ENCODE data around the gene CHD2. TPM values are rescaled to one million over a fixed set of nuclear protein-coding genes. Genes with fewer than 3 reads are reported as not detected.

Gene CHD2
- total RNA-seq, 1 experiment from 2014 or later: 101 TPM

DNA sequence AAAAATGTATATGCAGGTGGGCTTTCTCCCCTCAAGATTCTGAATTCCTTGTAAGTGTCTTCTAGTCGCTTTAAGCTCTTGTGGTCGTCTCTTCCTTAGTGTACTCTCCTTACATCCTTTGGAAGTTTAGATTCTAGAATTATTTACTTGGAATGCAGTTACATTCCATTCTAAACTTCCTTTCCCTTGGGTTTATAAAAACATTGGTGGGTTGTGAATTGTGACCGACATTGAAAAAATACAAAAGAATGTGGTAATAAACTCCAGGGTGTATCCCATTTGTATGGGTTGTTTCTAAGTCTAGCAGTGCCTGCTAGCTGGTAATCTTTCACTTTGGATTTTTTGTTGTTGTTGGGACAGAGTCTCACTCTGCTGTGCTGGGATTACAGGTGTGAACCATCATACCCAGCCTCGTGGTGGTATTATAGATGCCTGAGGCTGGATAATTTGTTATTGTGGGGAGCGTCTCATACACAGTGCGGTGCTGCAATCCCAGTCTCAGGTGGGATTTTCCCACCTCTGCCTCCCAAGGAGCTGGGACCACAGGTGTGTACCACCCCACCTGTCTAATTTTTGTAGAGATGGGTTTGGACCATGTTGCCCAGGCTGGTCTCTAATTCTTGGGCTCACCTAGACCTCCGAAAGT lies 9.1 kb downstream of the CHD2 start (continued):
- TF ChIP-seq, protein P1, sequence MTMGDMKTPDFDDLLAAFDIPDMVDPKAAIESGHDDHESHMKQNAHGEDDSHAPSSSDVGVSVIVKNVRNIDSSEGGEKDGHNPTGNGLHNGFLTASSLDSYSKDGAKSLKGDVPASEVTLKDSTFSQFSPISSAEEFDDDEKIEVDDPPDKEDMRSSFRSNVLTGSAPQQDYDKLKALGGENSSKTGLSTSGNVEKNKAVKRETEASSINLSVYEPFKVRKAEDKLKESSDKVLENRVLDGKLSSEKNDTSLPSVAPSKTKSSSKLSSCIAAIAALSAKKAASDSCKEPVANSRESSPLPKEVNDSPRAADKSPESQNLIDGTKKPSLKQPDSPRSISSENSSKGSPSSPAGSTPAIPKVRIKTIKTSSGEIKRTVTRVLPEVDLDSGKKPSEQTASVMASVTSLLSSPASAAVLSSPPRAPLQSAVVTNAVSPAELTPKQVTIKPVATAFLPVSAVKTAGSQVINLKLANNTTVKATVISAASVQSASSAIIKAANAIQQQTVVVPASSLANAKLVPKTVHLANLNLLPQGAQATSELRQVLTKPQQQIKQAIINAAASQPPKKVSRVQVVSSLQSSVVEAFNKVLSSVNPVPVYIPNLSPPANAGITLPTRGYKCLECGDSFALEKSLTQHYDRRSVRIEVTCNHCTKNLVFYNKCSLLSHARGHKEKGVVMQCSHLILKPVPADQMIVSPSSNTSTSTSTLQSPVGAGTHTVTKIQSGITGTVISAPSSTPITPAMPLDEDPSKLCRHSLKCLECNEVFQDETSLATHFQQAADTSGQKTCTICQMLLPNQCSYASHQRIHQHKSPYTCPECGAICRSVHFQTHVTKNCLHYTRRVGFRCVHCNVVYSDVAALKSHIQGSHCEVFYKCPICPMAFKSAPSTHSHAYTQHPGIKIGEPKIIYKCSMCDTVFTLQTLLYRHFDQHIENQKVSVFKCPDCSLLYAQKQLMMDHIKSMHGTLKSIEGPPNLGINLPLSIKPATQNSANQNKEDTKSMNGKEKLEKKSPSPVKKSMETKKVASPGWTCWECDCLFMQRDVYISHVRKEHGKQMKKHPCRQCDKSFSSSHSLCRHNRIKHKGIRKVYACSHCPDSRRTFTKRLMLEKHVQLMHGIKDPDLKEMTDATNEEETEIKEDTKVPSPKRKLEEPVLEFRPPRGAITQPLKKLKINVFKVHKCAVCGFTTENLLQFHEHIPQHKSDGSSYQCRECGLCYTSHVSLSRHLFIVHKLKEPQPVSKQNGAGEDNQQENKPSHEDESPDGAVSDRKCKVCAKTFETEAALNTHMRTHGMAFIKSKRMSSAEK (CRISPR knock-in tag; IDR thresholded peaks at IDR 0.05; ENCODE audit: borderline replicate concordance): no peak
- no peak for TF ChIP-seq GABPB1 (CRISPR knock-in tag; IDR thresholded peaks at IDR 0.05)

DNA sequence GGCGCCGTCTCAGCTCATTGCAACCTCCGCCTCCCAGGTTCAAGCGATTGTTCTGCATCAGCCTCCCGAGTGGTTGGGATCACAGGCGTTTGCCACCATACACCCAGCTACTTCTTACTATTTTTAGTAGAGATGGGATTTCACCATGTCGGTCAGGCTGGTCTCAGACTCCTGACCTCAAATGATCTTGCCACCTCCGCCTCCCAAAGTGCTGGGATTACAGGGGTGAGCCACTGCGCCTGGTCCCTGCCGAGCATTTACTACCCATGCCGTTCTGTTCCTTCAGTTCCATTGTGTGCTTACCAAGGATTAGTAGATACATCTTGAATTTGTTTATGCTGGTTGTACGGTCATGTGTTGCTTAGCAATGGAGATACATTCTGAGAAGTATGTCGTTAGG lies 10.3 kb downstream of the CHD2 start:
- no peak overlapping the region for H3K4me3 Mint-ChIP-seq
- CTCF ChIA-PET: interaction anchor here (3.4 kb wide), 1 partner anchor 113 kb away, joined by 14 read pairs; no protein-coding TSS in a partner anchor

GRCh38 chr15:92914103-92914499 lies 14.0 kb downstream of the CHD2 start:
- H3K4me3 Mint-ChIP-seq: 0 out of 2 replicates have a peak overlapping the region, but pooled peaks have one; percentile 8
- POLR2A ChIA-PET: interaction anchor here (0.7 to 2.3 kb wide), 4 partner anchors 11 to 222 kb away, joined by 3 to 9 read pairs (median 5); partner anchors contain the start of gene CHD2
- DNase-seq (ENCODE audit: low spot score) (no peak), ATAC-seq (peak; percentile 50)
- no peak for TF ChIP-seq KAT7 (CRISPR knock-in tag; IDR thresholded peaks at IDR 0.05; ENCODE audit: borderline replicate concordance)
- TF ChIP-seq, protein P2, sequence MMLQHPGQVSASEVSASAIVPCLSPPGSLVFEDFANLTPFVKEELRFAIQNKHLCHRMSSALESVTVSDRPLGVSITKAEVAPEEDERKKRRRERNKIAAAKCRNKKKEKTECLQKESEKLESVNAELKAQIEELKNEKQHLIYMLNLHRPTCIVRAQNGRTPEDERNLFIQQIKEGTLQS (CRISPR knock-in tag; conservative IDR thresholded peaks at IDR 0.05): no peak
- peaks cover 11% of the 10 kb centered on the region for H3K36me3 Mint-ChIP-seq
- H3K4me1 Mint-ChIP-seq: peaks cover 78% of the 10 kb centered on the region
- CTCF ChIA-PET: interaction anchor here (0.7 to 2.4 kb wide), 5 partner anchors 14 to 199 kb away, joined by 3 to 9 read pairs (median 4); partner anchors contain the start of gene CHD2
- H3K27me3 Mint-ChIP-seq (ENCODE audit: low read depth): peaks cover 26% of the 10 kb centered on the region
- H3K9me3 Mint-ChIP-seq: no peaks in the 10 kb centered on the region
- no peak overlapping the region for H3K27ac Mint-ChIP-seq

More for the DNA sequence above, 10.3 kb downstream of the CHD2 start:
- POLR2A ChIA-PET: interaction anchor here (3.7 kb wide), 1 partner anchor 28 kb away, joined by 15 read pairs; no protein-coding TSS in a partner anchor
- Mint-ChIP-seq H3K36me3 (peaks cover 15% of the 10 kb centered on the region), H3K27me3 (ENCODE audit: low read depth) (peaks cover 26% of the 10 kb centered on the region), H3K9me3 (no peaks in the 10 kb centered on the region), H3K27ac (no peak overlapping the region), H3K4me1 (peaks cover 86% of the 10 kb centered on the region)
- TF ChIP-seq CBFB (CRISPR knock-in tag; IDR thresholded peaks at IDR 0.05; ENCODE audit: low read depth) (no peak), FOXJ3 (CRISPR knock-in tag; IDR thresholded peaks at IDR 0.05; ENCODE audit: borderline replicate concordance) (no peak)
- TF ChIP-seq, protein P3, sequence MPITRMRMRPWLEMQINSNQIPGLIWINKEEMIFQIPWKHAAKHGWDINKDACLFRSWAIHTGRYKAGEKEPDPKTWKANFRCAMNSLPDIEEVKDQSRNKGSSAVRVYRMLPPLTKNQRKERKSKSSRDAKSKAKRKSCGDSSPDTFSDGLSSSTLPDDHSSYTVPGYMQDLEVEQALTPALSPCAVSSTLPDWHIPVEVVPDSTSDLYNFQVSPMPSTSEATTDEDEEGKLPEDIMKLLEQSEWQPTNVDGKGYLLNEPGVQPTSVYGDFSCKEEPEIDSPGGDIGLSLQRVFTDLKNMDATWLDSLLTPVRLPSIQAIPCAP (CRISPR knock-in tag; IDR thresholded peaks at IDR 0.05): no peak
- no peak for ATAC-seq
- DNase-seq (ENCODE audit: low spot score): no peak

DNA sequence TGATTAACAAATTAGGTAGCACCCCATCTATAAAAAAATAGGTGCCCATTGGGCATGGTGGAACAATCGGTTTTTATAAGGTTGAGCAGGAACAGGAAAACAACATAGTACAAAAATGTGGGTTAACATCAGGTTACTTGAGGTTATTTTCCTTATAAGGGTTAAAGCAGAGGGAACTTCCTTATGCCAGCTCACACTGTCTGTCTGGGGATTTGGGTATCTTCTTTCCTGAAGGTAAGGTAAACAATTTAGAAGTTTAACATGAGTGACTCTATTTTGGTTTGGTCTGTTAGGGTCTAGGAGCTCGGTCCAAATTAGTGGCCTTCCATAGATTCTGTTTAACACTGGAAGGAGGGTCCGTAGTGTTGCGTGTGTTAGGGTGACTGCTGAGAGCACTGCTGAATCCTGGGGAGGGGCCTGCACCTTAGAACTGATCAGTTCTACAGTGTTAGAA lies 14.7 kb downstream of the CHD2 start:
- no peak for ATAC-seq
- no peak overlapping the region for H3K4me3 Mint-ChIP-seq
- H3K27ac Mint-ChIP-seq: peak overlapping the region; percentile 91; the same call in 1 of the 2 replicates
- no peak for DNase-seq (ENCODE audit: low spot score)
- H3K4me1 Mint-ChIP-seq: peaks cover 78% of the 10 kb centered on the region
- CTCF ChIA-PET: interaction anchor here (0.6 to 2.4 kb wide), 5 partner anchors 18 to 200 kb away, joined by 3 to 9 read pairs (median 3); no protein-coding TSS in a partner anchor
- peaks cover 8% of the 10 kb centered on the region for H3K36me3 Mint-ChIP-seq
- peaks cover 26% of the 10 kb centered on the region for H3K27me3 Mint-ChIP-seq (ENCODE audit: low read depth)
- no peak for TF ChIP-seq AFF4 (CRISPR knock-in tag; IDR thresholded peaks at IDR 0.05; ENCODE audit: borderline replicate concordance)
- TF ChIP-seq, protein P4, sequence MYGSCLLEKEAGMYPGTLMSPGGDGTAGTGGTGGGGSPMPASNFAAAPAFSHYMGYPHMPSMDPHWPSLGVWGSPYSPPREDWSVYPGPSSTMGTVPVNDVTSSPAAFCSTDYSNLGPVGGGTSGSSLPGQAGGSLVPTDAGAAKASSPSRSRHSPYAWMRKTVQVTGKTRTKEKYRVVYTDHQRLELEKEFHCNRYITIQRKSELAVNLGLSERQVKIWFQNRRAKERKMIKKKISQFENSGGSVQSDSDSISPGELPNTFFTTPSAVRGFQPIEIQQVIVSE (CRISPR knock-in tag; IDR thresholded peaks at IDR 0.05; ENCODE audit: borderline replicate concordance): no peak
- TF ChIP-seq NR2C2 (CRISPR knock-in tag; IDR thresholded peaks at IDR 0.05): no peak
- TF ChIP-seq ATF6 (CRISPR knock-in tag; IDR thresholded peaks at IDR 0.05): no peak
- no peak for TF ChIP-seq ZNF219 (CRISPR knock-in tag; IDR thresholded peaks at IDR 0.05; ENCODE audit: borderline replicate concordance)
- POLR2A ChIA-PET: interaction anchor here (1.4 to 2.3 kb wide), 3 partner anchors 11 to 105 kb away, joined by 4 to 9 read pairs (median 6); partner anchors contain the start of gene CHD2
- H3K9me3 Mint-ChIP-seq: no peaks in the 10 kb centered on the region

All from WTC11 (cell line).